Right lung (tissue), 5 donors: ENCODE data around the gene SAPCD1. TPM values are rescaled to one million over a fixed set of nuclear protein-coding genes. Genes with fewer than 3 reads are reported as not detected.
A peak's percentile ranks its signal among the peaks of the same experiment; 100 is the strongest.

Experiments used
- DNase-seq, 2 donors: peaks; one replicate each; pipeline ENCODE4 v3.0.0-alpha.2; 2013
- polyA plus RNA-seq, 5 donors: library from polyadenylated mRNA; unstranded; fragments of 120-200 nt; gene quantifications; one replicate each; pipeline versions ENCODE4 v1.2.1 to v1.2.3, GENCODE V29; 2013; ENCODE audit warnings: inconsistent platforms in 1 of 5, low replicate concordance in 1 of 5; ENCODE audit not compliant: insufficient read length in 5 of 5, insufficient read depth in 1 of 5

Gene SAPCD1
- polyA plus RNA-seq, 5 donors: 6.6 to 12.2 (median 8.2) TPM

- DNase-seq: no peak
Measured at GRCh38 chr6:31728767-31729514, 33.5 kb upstream of the SAPCD1 start, which contains the start of gene DDAH2. DDAH2 (minus strand) TSS chr6:31729299; CDS start chr6:31729161, 138 bp downstream.

GRCh38 chr6:31729515-31729978, 32.9 kb upstream of the SAPCD1 start:
- peak; percentile 92 to 94 for DNase-seq

- peak; percentile 96 for DNase-seq
Measured at GRCh38 chr6:31729979-31730630, 32.4 kb upstream of the SAPCD1 start.

- DNase-seq: no peak
Measured at GRCh38 chr6:31730631-31731086, 31.8 kb upstream of the SAPCD1 start.

- DNase-seq: no peak
Measured at GRCh38 chr6:31732029-31732428, 30.4 kb upstream of the SAPCD1 start.

- DNase-seq: no peak
Measured at GRCh38 chr6:31733734-31734133, 28.7 kb upstream of the SAPCD1 start.

- DNase-seq: no peak
Measured at GRCh38 chr6:31734247-31734820, 28.1 kb upstream of the SAPCD1 start.

GRCh38 chr6:31734821-31735406, 27.5 kb upstream of the SAPCD1 start:
- peak in 1 of 2 donors; percentile 42 for DNase-seq

- peak; percentile 75 to 82 for DNase-seq
Measured at GRCh38 chr6:31736021-31736767, 26.3 kb upstream of the SAPCD1 start, which contains the start of gene CLIC1. CLIC1 (minus strand) TSS chr6:31736530; CDS start chr6:31736300, 230 bp downstream.

GRCh38 chr6:31736768-31737314, 25.6 kb upstream of the SAPCD1 start:
- DNase-seq: no peak

- DNase-seq: peak in 1 of 2 donors; percentile 61
Measured at GRCh38 chr6:31737315-31737990, 25.0 kb upstream of the SAPCD1 start.

GRCh38 chr6:31737991-31738979, 24.2 kb upstream of the SAPCD1 start:
- peak; percentile 69 to 78 for DNase-seq

GRCh38 chr6:31739639-31740396, 22.6 kb upstream of the SAPCD1 start, which contains the start of gene MSH5:
MSH5 (plus strand) TSS chr6:31740005; CDS start chr6:31740467, 462 bp downstream.
- peak; percentile 98 to 99 for DNase-seq

GRCh38 chr6:31740397-31741223, 21.8 kb upstream of the SAPCD1 start:
- DNase-seq: no peak

GRCh38 chr6:31741815-31742214, 20.6 kb upstream of the SAPCD1 start:
- no peak for DNase-seq

GRCh38 chr6:31742894-31743293, 19.6 kb upstream of the SAPCD1 start:
- no peak for DNase-seq

GRCh38 chr6:31744422-31744821, 18.0 kb upstream of the SAPCD1 start:
- no peak for DNase-seq
